ENCODE data around the gene NLRC5.

NLRC5 gene

GRCh38 chr16:57131351-57131970, 142.1 kb downstream of the NLRC5 start:
- no peak for DNase-seq

GRCh38 chr16:57132470-57132869, 143.1 kb downstream of the NLRC5 start:
- no peak for DNase-seq

GRCh38 chr16:57133031-57133430, 143.7 kb downstream of the NLRC5 start:
- DNase-seq, result no peak
